Large intestine (tissue), 3 donors: ENCODE data around the gene RPLP1. TPM values are rescaled to one million over a fixed set of nuclear protein-coding genes. Genes with fewer than 3 reads are reported as not detected.

Source experiments
- DNase-seq, 2 donors: peaks; one replicate each; pipeline versions ENCODE4 v3.0.0 to v3.0.0-alpha.2; 2013
- H3K27ac ChIP-seq: one replicate; pipeline ENCODE4 v1.5.1; 2013; ENCODE audit warnings: low read length
- H3K27me3 ChIP-seq: 2 replicates; pipeline ENCODE4 v1.6.1; 2013; ENCODE audit warnings: low read length; ENCODE audit not compliant: control insufficient read depth, insufficient read depth
- H3K36me3 ChIP-seq: 2 replicates; pipeline ENCODE4 v1.6.1; 2013; ENCODE audit warnings: low read length; ENCODE audit not compliant: control insufficient read depth, insufficient read depth
- H3K4me1 ChIP-seq: one replicate; pipeline ENCODE4 v1.6.1; 2013; ENCODE audit warnings: low read length; ENCODE audit not compliant: control insufficient read depth, insufficient read depth
- H3K4me3 ChIP-seq: one replicate; pipeline ENCODE4 v1.5.1; 2013; ENCODE audit warnings: low read length
- H3K9me3 ChIP-seq: one replicate; pipeline ENCODE4 v1.6.1; 2013; ENCODE audit warnings: mild to moderate bottlenecking, low read depth, low read length, moderate library complexity; ENCODE audit not compliant: control insufficient read depth
- WGBS: methylation state at CpG from one replicate; pipeline ENCODE4 v1.1.5; 2013; ENCODE audit warnings: low lambda C conversion rate; ENCODE audit not compliant: insufficient coverage; 5-methylcytosine and 5-hydroxymethylcytosine counted together
- polyA plus RNA-seq: library from polyadenylated mRNA; unstranded; fragments of 120-200 nt; gene quantifications from one replicate; pipeline ENCODE4 v1.2.1, GENCODE V29; 2013

Gene RPLP1
- polyA plus RNA-seq, 1 donor = 2,101 TPM

DNA sequence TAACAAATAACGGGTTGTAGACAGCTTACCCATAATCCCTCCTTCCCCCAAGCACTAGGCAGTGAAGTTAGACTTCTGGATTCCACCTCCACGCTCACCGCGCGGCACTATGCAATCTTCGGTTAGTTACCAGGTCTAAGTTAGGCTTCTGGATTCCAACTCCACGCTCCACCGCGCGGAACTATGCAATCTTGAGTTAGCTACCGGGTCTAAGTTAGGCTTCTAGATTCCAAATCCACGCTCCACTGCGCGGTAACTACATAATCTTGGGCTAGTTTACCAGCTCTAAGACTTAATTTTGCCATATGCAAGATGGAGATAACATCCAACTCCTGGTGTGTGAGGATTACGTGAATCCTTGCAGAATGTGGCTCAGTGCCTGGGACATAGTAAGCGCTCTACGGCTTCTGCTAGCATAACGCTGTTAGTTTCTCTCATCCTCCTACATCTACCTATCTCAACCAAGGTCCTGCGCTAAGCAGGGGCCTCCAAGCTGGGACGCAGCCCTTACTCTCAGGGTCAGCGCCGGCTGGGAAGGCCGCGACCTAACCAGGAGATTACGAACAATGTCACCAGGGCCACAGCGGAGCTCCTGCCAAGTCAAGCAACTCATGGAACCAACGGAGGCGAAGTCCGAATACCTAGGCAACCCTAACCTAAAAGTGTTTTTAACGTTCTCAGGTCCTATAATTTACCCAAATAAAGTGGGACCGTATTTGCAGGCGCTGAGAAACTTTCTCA is 497 bp upstream of the RPLP1 start:
- Histone ChIP-seq H3K4me1 (peaks cover 14% of the 10 kb centered on the region), H3K9me3 (no peaks in the 10 kb centered on the region), H3K36me3 (peaks cover 23% of the 10 kb centered on the region), H3K27me3 (no peaks in the 10 kb centered on the region), H3K4me3 (peak overlapping the region; percentile 77), H3K27ac (peak overlapping the region; percentile 92)
- DNase-seq = no peak
- WGBS = no CpG with 5 or more reads among the region's 32 CpGs

- WGBS = no CpG with 5 or more reads among the region's 5 CpGs
- Histone ChIP-seq H3K27me3 (no peaks in the 10 kb centered on the region), H3K4me1 (peaks cover 14% of the 10 kb centered on the region), H3K4me3 (peak overlapping the region; percentile 5), H3K36me3 (peaks cover 27% of the 10 kb centered on the region), H3K27ac (no peak overlapping the region), H3K9me3 (no peaks in the 10 kb centered on the region)
- DNase-seq = no peak
These were observed 2.3 kb downstream of the RPLP1 start for GRCh38 chr15:69454953-69455352.

DNA sequence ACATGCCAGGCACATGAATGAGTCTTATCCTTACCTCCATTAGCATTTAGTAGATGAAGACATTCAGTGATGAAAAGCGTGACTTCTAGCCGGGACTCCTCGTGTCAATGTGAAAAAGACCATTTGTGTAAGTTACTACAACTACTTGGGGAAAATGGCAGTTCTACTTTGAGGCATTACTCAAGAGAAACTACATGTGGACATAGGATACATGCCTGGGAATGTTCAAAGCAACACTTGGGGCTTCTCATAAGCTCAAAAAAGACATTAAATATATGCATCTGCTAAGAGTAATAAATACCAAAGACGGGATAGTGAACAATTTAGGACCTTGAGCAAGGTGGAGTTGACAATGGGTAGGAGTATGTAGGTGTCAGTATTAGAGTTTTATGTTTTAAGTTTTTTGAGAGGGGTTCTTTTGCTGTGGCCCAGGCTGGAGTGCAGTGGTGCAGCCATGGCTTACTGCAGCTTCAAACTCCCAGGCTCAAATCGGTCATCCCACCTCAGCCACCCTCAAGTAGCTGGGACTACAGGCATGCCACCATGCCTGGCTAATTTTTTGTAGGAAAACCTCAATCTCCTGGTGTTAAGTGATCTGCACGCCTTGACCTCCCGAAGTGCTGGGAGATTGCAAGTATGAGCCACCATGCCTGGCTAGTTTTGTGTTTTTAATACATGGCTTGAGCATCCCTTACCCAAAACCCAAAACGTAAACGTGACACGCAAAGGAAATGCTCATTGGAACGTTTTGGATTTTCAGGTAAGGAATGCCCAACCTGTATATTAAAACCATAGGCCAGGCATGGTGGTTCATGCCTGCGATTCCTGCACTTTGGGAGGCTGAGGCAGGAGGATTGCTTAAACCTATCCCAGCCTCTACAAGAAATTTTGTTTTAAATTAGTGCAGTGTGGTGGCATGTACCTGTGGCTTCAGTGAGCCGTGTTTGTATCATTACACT is 3.9 kb downstream of the RPLP1 start:
- no peak for DNase-seq
- Histone ChIP-seq H3K27ac (no peak overlapping the region), H3K4me3 (no peak overlapping the region), H3K9me3 (no peaks in the 10 kb centered on the region), H3K36me3 (peaks cover 27% of the 10 kb centered on the region), H3K4me1 (peaks cover 10% of the 10 kb centered on the region), H3K27me3 (no peaks in the 10 kb centered on the region)
- 83% methylated on average over 1 of the region's 13 CpGs for WGBS

DNA sequence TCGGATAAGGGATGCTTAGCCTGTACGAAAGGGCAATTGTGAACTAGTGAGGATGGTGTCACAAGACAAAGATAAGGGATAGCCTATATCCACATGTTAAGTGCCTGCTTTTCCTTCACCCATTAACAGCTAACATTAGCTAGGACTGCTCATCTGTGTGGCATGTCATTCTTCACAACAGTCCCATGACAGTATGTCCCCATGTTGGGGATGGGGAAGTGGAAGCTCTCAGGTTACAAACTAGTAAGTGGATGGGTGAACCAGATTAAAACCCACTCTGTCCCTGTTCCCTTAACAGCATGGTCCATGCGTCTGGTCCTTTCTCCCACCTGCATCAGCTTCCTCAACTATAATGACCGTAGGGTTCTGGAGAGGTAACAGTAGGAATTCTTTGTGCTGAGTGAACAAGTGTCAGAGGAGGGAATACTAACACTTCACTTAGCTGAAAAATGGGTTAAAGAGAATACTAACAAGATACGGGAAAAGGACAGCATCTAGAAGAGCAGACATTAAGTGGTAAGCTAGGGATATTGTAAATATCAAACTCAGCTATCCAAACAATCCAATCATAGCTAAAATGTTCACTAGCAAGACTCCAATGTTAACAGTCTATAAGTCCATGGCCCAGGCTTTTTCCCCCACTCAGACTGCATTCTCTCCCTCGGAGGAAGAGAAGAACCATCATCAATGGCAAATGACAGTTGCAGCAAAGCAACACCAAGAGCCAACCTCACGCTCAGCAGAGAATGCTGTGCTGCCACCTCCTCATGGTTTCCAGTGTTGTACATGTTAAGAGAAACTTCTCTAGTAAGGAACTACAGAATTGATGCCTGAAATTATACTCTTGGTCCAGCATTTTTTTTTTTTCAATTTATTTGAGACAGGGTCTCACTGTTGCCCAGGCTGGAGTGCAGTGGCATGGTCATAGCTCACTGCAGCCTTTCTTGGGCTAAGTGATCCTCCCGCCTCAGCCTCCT is 5.0 kb downstream of the RPLP1 start:
- DNase-seq = peak in 1 of 2 donors; percentile 16
- 58% methylated on average over 2 of the region's 8 CpGs for WGBS

GRCh38 chr15:69459066-69459465 is 6.4 kb downstream of the RPLP1 start:
- Histone ChIP-seq H3K4me3 (no peak overlapping the region), H3K9me3 (peaks cover 2% of the 10 kb centered on the region), H3K4me1 (peaks cover 20% of the 10 kb centered on the region), H3K27ac (no peak overlapping the region), H3K27me3 (no peaks in the 10 kb centered on the region), H3K36me3 (peaks cover 27% of the 10 kb centered on the region)
- WGBS = 100% methylated on average over 1 of the region's 2 CpGs
- no peak for DNase-seq

More for the DNA sequence above, 5.0 kb downstream of the RPLP1 start:
- H3K9me3 ChIP-seq = peaks cover 2% of the 10 kb centered on the region
- H3K36me3 ChIP-seq = peaks cover 27% of the 10 kb centered on the region
- H3K27me3 ChIP-seq = no peaks in the 10 kb centered on the region
- H3K4me1 ChIP-seq = peaks cover 14% of the 10 kb centered on the region
- H3K27ac ChIP-seq = no peak overlapping the region
- no peak overlapping the region for H3K4me3 ChIP-seq

GRCh38 chr15:69460481-69460880 is 7.9 kb downstream of the RPLP1 start:
- no peak overlapping the region for H3K4me3 ChIP-seq
- H3K4me1 ChIP-seq = peaks cover 11% of the 10 kb centered on the region
- H3K27ac ChIP-seq = no peak overlapping the region
- peaks cover 2% of the 10 kb centered on the region for H3K9me3 ChIP-seq
- no peaks in the 10 kb centered on the region for H3K27me3 ChIP-seq
- no peak for DNase-seq
- H3K36me3 ChIP-seq = peaks cover 17% of the 10 kb centered on the region
- WGBS = no CpG with 5 or more reads among the region's 1 CpG

DNA sequence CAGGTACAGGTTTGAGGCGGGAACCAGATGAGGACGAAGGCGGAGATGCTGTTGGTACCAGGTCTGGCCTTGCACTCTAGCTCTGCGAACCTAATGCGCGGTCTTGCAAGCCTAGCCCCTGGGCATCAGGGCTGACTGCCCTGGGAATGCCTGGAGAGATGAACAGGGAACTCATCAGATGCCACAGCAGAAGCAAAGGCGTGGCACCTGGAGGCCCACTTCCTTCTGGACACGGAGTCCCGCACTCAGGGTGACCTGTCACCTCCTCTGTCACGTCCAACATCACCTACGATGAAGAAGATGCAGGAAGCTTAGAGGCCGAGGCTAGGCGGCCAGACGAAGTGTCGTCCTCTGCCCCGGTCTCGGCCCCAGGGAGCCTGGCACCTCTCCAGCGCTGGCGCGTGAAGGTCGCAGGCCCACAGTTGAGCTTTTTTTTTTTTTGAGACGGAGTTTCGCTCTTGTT is 9.4 kb downstream of the RPLP1 start:
- H3K36me3 ChIP-seq = peaks cover 4% of the 10 kb centered on the region
- H3K27me3 ChIP-seq = no peaks in the 10 kb centered on the region
- no peak overlapping the region for H3K27ac ChIP-seq
- H3K4me1 ChIP-seq = peaks cover 11% of the 10 kb centered on the region
- peaks cover 2% of the 10 kb centered on the region for H3K9me3 ChIP-seq
- no CpG with 5 or more reads among the region's 23 CpGs for WGBS
- H3K4me3 ChIP-seq = peak overlapping the region; percentile 43
- DNase-seq = no peak

DNA sequence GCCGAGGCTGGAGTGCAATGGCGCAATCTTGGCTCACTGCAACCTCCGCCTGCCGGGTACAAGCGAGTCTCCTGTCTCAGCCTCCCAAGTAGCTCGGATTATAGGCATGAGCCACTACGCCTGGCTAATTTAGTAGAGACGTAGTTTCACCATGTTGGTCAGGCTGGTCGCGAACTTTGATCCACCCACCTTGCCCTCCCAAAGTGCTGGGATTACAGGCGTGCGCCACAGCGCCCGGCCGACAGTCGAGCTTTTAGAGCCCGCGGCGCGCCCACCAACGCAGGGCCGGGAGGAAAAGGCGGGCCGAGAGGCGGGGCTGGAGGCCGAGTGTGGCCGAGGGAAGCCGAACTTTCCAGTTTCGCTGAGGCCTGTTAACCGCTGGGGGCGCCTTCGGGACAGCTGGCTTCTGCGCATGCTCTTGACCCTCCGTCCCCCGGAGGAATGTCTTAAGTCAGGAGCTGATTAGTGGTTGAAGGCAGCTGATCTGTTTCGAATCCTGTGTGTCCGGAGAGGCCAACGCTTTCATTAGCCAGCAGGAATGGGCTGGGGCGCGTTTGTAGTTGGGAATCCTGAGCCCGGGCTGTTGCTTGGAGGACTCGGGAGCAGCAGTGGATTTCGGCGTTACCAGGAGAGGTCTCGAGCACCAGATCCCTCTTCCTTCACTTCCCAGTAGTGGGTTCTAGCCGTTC is 10.0 kb downstream of the RPLP1 start:
- Histone ChIP-seq H3K9me3 (peaks cover 2% of the 10 kb centered on the region), H3K36me3 (peaks cover 2% of the 10 kb centered on the region), H3K27ac (peak overlapping the region; percentile 91), H3K27me3 (no peaks in the 10 kb centered on the region), H3K4me1 (peaks cover 15% of the 10 kb centered on the region), H3K4me3 (peak overlapping the region; percentile 43)
- peak; percentile 97 to 98 for DNase-seq
- no CpG with 5 or more reads among the region's 46 CpGs for WGBS

DNA sequence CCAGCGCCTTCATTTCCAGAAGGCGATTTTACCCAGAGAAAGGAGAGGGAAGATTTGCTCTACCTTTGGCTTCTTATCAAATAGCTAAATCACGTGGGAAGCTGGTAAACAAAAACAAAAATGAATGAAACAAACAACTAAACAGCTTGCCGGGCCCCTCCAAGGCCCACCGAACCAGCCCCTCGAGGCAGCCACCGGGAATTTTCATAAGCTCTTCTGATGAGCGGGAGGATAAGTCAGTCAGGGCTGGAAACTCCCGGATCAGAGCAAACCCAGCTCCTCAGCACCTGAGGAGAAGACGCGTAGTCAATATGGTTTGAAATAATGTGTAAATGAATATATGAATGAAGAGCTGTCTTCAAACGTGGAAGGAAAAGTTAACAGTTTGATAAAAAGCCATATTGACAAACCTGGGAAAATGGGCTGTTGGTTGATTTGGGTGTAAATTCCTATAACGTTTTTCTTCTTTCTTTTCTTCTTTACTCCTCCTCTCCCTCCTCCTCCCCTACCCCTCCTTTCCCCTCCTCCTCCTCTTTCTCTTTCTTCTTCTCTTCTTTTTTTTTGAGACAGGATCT is 10.7 kb downstream of the RPLP1 start:
- H3K4me3 ChIP-seq = peak overlapping the region; percentile 43
- WGBS = 14% methylated on average over 1 of the region's 13 CpGs
- no peaks in the 10 kb centered on the region for H3K36me3 ChIP-seq
- H3K4me1 ChIP-seq = peaks cover 21% of the 10 kb centered on the region
- no peaks in the 10 kb centered on the region for H3K27me3 ChIP-seq
- H3K9me3 ChIP-seq = peaks cover 2% of the 10 kb centered on the region
- peak overlapping the region; percentile 91 for H3K27ac ChIP-seq
- DNase-seq = no peak
